ENCODE measurements around the gene ATG4B.
"Not testable (repeated sequence)": the region's sequence is repeated elsewhere in the genome, so short reads cannot be mapped to it uniquely, and the experiment has no call there.

The ATG4B gene

DNA sequence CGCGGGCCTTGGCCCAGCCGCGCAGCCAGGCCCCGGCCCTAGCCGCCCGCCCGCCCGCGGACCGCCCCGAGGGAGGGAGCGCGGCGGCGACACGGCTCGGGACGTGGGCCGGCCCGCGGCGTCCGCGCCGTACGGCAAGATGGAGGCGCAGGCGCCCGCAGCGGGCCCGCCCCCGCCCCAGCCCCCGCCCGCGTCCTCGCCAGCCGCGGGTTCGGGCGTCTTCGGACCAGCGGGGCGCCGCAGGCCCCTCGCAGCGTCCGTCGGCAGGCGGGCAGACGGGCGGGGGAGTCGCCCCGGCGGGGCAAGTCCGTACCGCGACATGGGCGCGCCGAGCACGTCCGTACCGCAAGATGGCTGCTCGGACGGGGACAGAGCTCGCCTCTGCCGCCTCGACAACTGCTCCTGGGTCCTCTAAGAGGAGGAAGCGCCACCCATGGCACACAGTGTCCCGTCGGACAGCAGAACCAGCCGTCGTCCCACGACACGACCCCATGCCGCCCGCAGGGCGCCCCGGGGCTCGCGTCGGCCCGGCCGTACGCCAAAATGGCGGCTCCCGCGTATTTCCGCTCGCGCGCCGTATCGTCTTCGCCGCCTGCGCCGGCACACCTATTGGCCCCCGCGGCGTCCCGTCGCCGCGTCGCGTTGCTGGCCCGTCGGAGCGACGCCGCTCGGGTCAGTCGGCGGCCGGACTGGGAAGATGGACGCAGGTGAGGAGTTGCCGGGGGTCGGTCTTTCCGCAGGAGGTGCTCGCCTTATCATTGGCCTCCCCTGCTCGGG lies at the start of gene ATG4B, which contains the start of gene THAP4:
TSS of gene ATG4B (plus strand) at position 676 of the 777 bp plus-strand sequence. CDS start at position 698, 22 bp downstream.
TSS of gene THAP4 (minus strand) at position 141 of the 777 bp plus-strand sequence. CDS start 141 bp downstream, outside the sequence.
- DNase-seq = peak; percentile 56 to 93 (median 86)
- intact Hi-C loops (cut with DNase I) = loop anchor here (2.0 to 5.0 kb wide), 2 partner anchors 50 to 130 kb away; partner anchors contain the start of genes DTYMK and STK25

DNA sequence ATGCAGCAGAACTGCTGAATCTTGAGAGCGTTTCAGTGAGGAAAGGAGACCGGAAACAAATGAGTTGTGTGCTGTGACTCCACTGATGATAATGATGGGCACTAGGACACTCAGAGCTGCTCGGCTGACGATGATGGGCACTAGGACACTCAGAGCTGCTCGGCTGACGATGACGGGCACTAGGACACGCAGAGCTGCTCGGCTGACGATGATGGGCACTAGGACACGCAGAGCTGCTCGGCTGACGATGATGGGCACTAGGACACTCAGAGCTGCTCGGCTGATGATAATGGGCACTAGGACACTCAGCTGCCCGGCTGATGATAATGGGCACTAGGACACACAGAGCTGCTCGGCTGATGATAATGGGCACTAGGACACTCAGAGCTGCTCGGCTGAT lies 47.6 kb upstream of the ATG4B start:
- DNase-seq = peak in 18 of 42 donors; percentile 34 to 70 (median 44)
- intact Hi-C loops (cut with DNase I) = not testable (repeated sequence)

GRCh38 chr2:241590496-241591455 lies 46.7 kb upstream of the ATG4B start:
- DNase-seq = peak in 3 of 42 donors; percentile 26 to 59 (median 31)
- intact Hi-C loops (cut with DNase I) = not testable (repeated sequence)

GRCh38 chr2:241592126-241592845 lies 45.2 kb upstream of the ATG4B start:
- no peak for DNase-seq
- intact Hi-C loops (cut with DNase I) = no loop called here

- intact Hi-C loops (cut with DNase I) = no loop called here
- no peak for DNase-seq
Observed at GRCh38 chr2:241593271-241593670, 44.2 kb upstream of the ATG4B start.

GRCh38 chr2:241595600-241596140 lies 41.8 kb upstream of the ATG4B start:
- intact Hi-C loops (cut with DNase I) = no loop called here
- peak in 2 of 42 donors; percentile 35 to 39 for DNase-seq

- DNase-seq = no peak
- intact Hi-C loops (cut with DNase I) = no loop called here
Observed at GRCh38 chr2:241597561-241597960, 39.9 kb upstream of the ATG4B start.

GRCh38 chr2:241598061-241598460 lies 39.4 kb upstream of the ATG4B start:
- no peak for DNase-seq
- intact Hi-C loops (cut with DNase I) = no loop called here

- no peak for DNase-seq
- intact Hi-C loops (cut with DNase I) = no loop called here
Observed at GRCh38 chr2:241598487-241598886, 39.0 kb upstream of the ATG4B start.

- intact Hi-C loops (cut with DNase I) = no loop called here
- DNase-seq = no peak
Observed at GRCh38 chr2:241599615-241600014, 37.9 kb upstream of the ATG4B start.

DNA sequence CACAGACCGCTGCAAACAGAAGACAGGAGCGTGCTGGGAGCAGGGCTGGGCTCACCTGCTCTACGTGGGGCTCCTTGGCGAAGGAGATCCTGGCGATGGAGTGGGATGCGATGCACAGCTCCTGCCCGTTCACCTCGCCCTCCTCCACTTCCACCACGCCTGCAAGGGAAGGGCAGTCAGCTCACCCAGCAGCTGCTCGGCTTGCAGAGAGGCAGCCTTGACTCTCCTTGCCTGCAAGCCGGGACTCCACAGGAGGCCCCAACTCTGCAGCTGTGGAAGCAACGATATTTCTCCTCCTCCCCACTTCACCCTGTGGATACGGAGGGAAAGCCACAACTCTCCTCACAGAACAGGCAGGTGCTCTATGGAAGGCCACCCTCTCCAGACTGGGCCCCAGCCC lies 35.7 kb upstream of the ATG4B start:
- intact Hi-C loops (cut with DNase I) = no loop called here
- DNase-seq = no peak

DNA sequence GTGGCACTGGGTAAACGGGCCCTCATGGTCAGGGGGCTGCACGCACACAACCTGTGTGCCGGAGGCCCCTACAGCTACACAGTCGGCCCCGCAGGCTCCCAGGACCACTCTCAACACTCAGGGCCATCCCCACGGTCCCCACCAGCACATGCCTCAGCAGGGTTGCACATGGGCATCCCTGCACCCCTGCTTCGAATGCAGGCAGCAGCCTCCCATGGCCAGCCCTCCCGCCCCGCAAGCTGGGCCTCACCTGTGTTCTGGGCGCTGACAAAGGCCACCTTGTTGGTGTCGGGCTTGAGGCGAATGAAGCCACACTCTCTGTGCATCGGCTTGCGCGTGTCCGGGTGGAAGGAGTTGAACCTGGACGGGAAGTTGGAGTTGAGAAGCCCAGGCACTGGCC lies 34.8 kb upstream of the ATG4B start:
- intact Hi-C loops (cut with DNase I) = no loop called here
- DNase-seq = no peak

- no peak for DNase-seq
- intact Hi-C loops (cut with DNase I) = no loop called here
Observed at GRCh38 chr2:241603686-241604085, 33.8 kb upstream of the ATG4B start.

- intact Hi-C loops (cut with DNase I) = no loop called here
- no peak for DNase-seq
Observed at GRCh38 chr2:241606186-241606585, 31.3 kb upstream of the ATG4B start.

- no peak for DNase-seq
- intact Hi-C loops (cut with DNase I) = no loop called here
Observed at GRCh38 chr2:241607162-241607885, 30.2 kb upstream of the ATG4B start.

DNA sequence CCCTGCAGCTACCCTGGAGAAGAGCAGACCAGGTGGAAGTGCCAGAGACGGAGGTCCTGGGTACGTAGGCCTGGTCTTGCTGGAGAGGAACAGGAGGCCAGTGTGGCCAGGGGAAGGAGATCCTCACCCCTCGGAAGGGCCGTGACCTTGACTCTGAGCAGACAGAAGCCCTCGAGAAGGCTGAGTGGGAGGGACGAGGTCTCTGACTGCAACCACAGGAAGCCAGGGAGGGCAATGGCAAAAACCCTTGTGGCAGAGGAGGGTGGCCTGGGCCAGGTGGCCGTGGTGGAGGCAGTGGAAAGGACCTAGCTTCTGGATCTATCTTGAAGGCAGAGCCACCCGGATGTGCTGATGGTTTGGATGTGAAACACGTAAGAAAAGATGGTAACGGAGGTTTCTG lies 28.6 kb upstream of the ATG4B start:
- DNase-seq = no peak
- intact Hi-C loops (cut with DNase I) = no loop called here

- peak; percentile 50 to 94 (median 84) for DNase-seq
- intact Hi-C loops (cut with DNase I) = no loop called here
Observed at GRCh38 chr2:241609859-241610793, 27.4 kb upstream of the ATG4B start.

All from head of caudate nucleus (tissue), 42 donors.